Upper lobe of left lung (tissue), 4 donors: ENCODE results near the gene PANX2.

Source experiments
- CTCF ChIP-seq, 6 experiments: fragments of 450-650 bp in 4 of 6; fragments of 200-600 bp in 2 of 6; sonication (generic) in 2 of 6; IDR thresholded peaks; one replicate each; pipeline ENCODE4 v1.5.1; 2016 to 2019; ENCODE audit warnings: antibody characterized with exemption in 6 of 6
- POLR2AphosphoS5 ChIP-seq, 2 donors: sonication (generic); formaldehyde crosslinking; IDR thresholded peaks; one replicate each; pipeline ENCODE4 v1.5.1; 2017; ENCODE audit warnings: antibody characterized with exemption in 2 of 2

GRCh38 chr22:50173983-50174355 is 3.4 kb downstream of the PANX2 start:
- TF ChIP-seq CTCF (IDR thresholded peaks at IDR 0.05) (no peak), POLR2AphosphoS5 (IDR thresholded peaks at IDR 0.05) (no peak)
